MG63 (cell line): ENCODE data around the gene ZNF714. TPM values are rescaled to one million over a fixed set of nuclear protein-coding genes. Genes with fewer than 3 reads are reported as not detected.

Experiments
- DNase-seq: peaks from one replicate; pipeline ENCODE4 v3.0.0-alpha.2; 2020
- H3K27me3 ChIP-seq: fragments of 250-450 bp; sonication (Bioruptor Pico); 2 replicates; pipeline ENCODE4 v1.5.1; 2020; ENCODE audit warnings: mild to moderate bottlenecking, moderate library complexity
- H3K36me3 ChIP-seq: fragments of 250-450 bp; sonication (Bioruptor Pico); 2 replicates; pipeline ENCODE4 v1.5.1; 2020; ENCODE audit warnings: mild to moderate bottlenecking, moderate library complexity
- H3K4me3 ChIP-seq: fragments of 250-450 bp; sonication (Bioruptor Pico); 2 replicates; pipeline ENCODE4 v1.5.1; 2020; ENCODE audit warnings: mild to moderate bottlenecking, moderate library complexity
- H3K9me3 ChIP-seq: fragments of 250-450 bp; sonication (Bioruptor Pico); 2 replicates; pipeline ENCODE4 v1.5.1; 2020; ENCODE audit warnings: mild to moderate bottlenecking, moderate library complexity
- total RNA-seq: library from RNA; depleted of rRNA; stranded (reverse); fragments of >200 nt; shearing (Covaris generic); gene quantifications from 2 replicates; pipeline ENCODE4 v1.2.3, GENCODE V29; 2014; ENCODE audit warnings: low replicate concordance; rRNA removed

Gene ZNF714
- total RNA-seq, 1 experiment from 2014 or later: 7.0 TPM

- no peaks in the 10 kb centered on the region; the same call in 1 of the 2 replicates for H3K36me3 ChIP-seq
- H3K4me3 ChIP-seq: no peak overlapping the region
- H3K9me3 ChIP-seq: no peaks in the 10 kb centered on the region
- no peak for DNase-seq
- no peaks in the 10 kb centered on the region for H3K27me3 ChIP-seq
Observed at GRCh38 chr19:21158523-21159135, 76.6 kb downstream of the ZNF714 start.

- H3K36me3 ChIP-seq: no peaks in the 10 kb centered on the region; the same call in 1 of the 2 replicates
- no peaks in the 10 kb centered on the region for H3K9me3 ChIP-seq
- H3K4me3 ChIP-seq: no peak overlapping the region
- DNase-seq: no peak
- no peaks in the 10 kb centered on the region for H3K27me3 ChIP-seq
Observed at GRCh38 chr19:21164541-21164940, 82.5 kb downstream of the ZNF714 start.

GRCh38 chr19:21166436-21166835, 84.4 kb downstream of the ZNF714 start:
- H3K4me3 ChIP-seq: no peak overlapping the region
- H3K27me3 ChIP-seq: no peaks in the 10 kb centered on the region
- DNase-seq: no peak
- H3K9me3 ChIP-seq: no peaks in the 10 kb centered on the region
- H3K36me3 ChIP-seq: no peaks in the 10 kb centered on the region; the same call in none of the 2 replicates

Other genes starting within 250 kb of the ZNF714 start
- gene ZNF85, start 159.0 kb upstream of the ZNF714 start, total RNA-seq: 0.67 and 1.3 TPM in 2 replicates
- gene ZNF430, start 61.5 kb upstream of the ZNF714 start, total RNA-seq: 2.3 and 3.2 TPM in 2 replicates
- gene ZNF431, start 59.8 kb downstream of the ZNF714 start, total RNA-seq: 2.9 and 3.4 TPM in 2 replicates
- gene ZNF708, start 247.2 kb downstream of the ZNF714 start, total RNA-seq: 1.3 and 1.8 TPM in 2 replicates